Ovary (tissue), 9 donors: ENCODE data around the gene GNG12. TPM values are rescaled to one million over a fixed set of nuclear protein-coding genes. Genes with fewer than 3 reads are reported as not detected.

Experiments used
- DNase-seq, 5 donors: peaks; one replicate each; pipeline ENCODE4 v3.0.0-alpha.2; 2019 to 2020
- H3K27ac ChIP-seq, 2 donors: fragments of 200-600 bp; one replicate each; pipeline versions ENCODE4 v1.5.1 to v1.8.0; 2019 to 2022
- H3K27me3 ChIP-seq: fragments of 200-600 bp; one replicate; pipeline ENCODE4 v1.8.0; 2022
- H3K36me3 ChIP-seq: fragments of 200-600 bp; sonication (generic); one replicate; pipeline ENCODE4 v1.5.1; 2019
- H3K4me1 ChIP-seq: one replicate; pipeline ENCODE4 v1.8.1; 2013; ENCODE audit warnings: mild to moderate bottlenecking, moderate library complexity; ENCODE audit not compliant: insufficient read depth
- H3K4me3 ChIP-seq: fragments of 200-600 bp; sonication (generic); one replicate; pipeline ENCODE4 v1.5.1; 2017
- H3K9me3 ChIP-seq, 2 donors: fragments of 200-600 bp in 1 of 2; sonication (generic) in 1 of 2; one replicate each; pipeline versions ENCODE4 v1.5.1 to v1.8.1; 2013 to 2019; ENCODE audit warnings: mild to moderate bottlenecking in 1 of 2, moderate library complexity in 1 of 2
- CTCF ChIP-seq, 3 donors: fragments of 450-650 bp in 2 of 3; fragments of 200-600 bp in 1 of 3; IDR thresholded peaks; one replicate each; pipeline versions ENCODE4 v1.5.1 to v1.8.0; 2016 to 2022; ENCODE audit warnings: antibody characterized with exemption in 3 of 3, mild to moderate bottlenecking in 1 of 3
- EP300 ChIP-seq: sonication (generic); formaldehyde crosslinking; IDR thresholded peaks from one replicate; pipeline ENCODE4 v1.6.1; 2017; ENCODE audit warnings: antibody characterized with exemption
- POLR2A ChIP-seq: fragments of 450-650 bp; IDR thresholded peaks from one replicate; pipeline ENCODE4 v1.6.1; 2017; ENCODE audit warnings: antibody characterized with exemption, mild to moderate bottlenecking, moderate library complexity
- WGBS, 3 donors: extraction: QIAGEN DNeasy Blood & Tissue Kit in 1 of 3; methylation state at CpG; one replicate each; pipeline versions ENCODE4 v1.1.5 to v1.1.7; 2013 to 2017; 5-methylcytosine and 5-hydroxymethylcytosine counted together
- intact Hi-C, 4 donors: fragments of 100-400 bp; cut with DNase I; formaldehyde crosslinking; loops; one replicate each; pipeline versions ENCODE4 v1.11.0 to v1.15.1; 2022 to 2023
- polyA plus RNA-seq, 2 donors: library from polyadenylated mRNA; stranded (reverse); fragments of 200-250 nt in 1 of 2; fragments of 350-450 nt in 1 of 2; fragmentation: Illumina TruSeq in 1 of 2; extraction: RNeasy Lipid Tissue Mini Kit (QIAGEN cat#74804) in 1 of 2; gene quantifications; one replicate each; pipeline ENCODE4 v1.2.3, GENCODE V29; 2013 to 2014
- total RNA-seq, 7 donors: library from RNA; depleted of rRNA in 2 of 7; stranded (reverse); fragments of >200 nt in 2 of 7; fragmentation: NEBNext Ultra II Directional in 3 of 7; extraction: Animal tissue kit (Norgen Biotek cat#: 25700) in 3 of 7; gene quantifications; one replicate each; pipeline versions ENCODE4 v1.1.0 to v1.2.4, GENCODE V29; 2016 to 2023
- donor health status: DM: no; HTN: no; CAD: no; lungs with moderate emphysema.
- donor health status: DM: no; HTN: no; CAD: no.
- donor health status: Bipolar disorder and iron deficiency.
- donor health status: DM: yes; HTN: yes; CAD: no.
- donor health status: DM: no; HTN: no; CAD: no.
- donor health status: DM: yes; HTN: yes; CAD: no.

Gene GNG12
- total and polyA plus RNA-seq, 9 donors: 41.0 to 121 (median 68.0) TPM

- no peaks in the 10 kb centered on the region for H3K27me3 ChIP-seq
- no peaks in the 10 kb centered on the region for H3K9me3 ChIP-seq
- peak overlapping the region; percentile 11 to 64 for H3K27ac ChIP-seq
- TF ChIP-seq CTCF (IDR thresholded peaks at IDR 0.05): no peak
- peak; percentile 25 for TF ChIP-seq POLR2A
- H3K4me3 ChIP-seq: peak overlapping the region; percentile 75
- DNase-seq: peak; percentile 54 to 67 (median 66)
- no peaks in the 10 kb centered on the region for H3K36me3 ChIP-seq
- 0 to 1% (median 1%) methylated on average over 34 of the region's 34 CpGs for WGBS, 3 donors
- H3K4me1 ChIP-seq: peaks cover 6% of the 10 kb centered on the region
- intact Hi-C loops: loop anchor here in 3 of 4 donors (5.0 to 10.0 kb wide), 4 partner anchors 55 to 297 kb away; no protein-coding TSS in a partner anchor
Measured at GRCh38 chr1:67831850-67832513, 1.3 kb downstream of the GNG12 start.

- intact Hi-C loops: loop anchor here in 3 of 4 donors (5.0 to 10.0 kb wide), 4 partner anchors 54 to 296 kb away; no protein-coding TSS in a partner anchor
- peak overlapping the region; percentile 75 for H3K4me3 ChIP-seq
- WGBS, 3 donors: 5 to 9% (median 8%) methylated on average over 7 of the region's 7 CpGs
- H3K36me3 ChIP-seq: no peaks in the 10 kb centered on the region
- no peaks in the 10 kb centered on the region for H3K9me3 ChIP-seq
- peak overlapping the region; percentile 11 to 64 for H3K27ac ChIP-seq
- no peak for DNase-seq
- TF ChIP-seq CTCF (IDR thresholded peaks at IDR 0.05) (no peak), EP300 (no peak), POLR2A (no peak)
- peaks cover 6% of the 10 kb centered on the region for H3K4me1 ChIP-seq
- no peaks in the 10 kb centered on the region for H3K27me3 ChIP-seq
Measured at GRCh38 chr1:67830928-67831830, 2.1 kb downstream of the GNG12 start.

- Histone ChIP-seq H3K27ac (no peak overlapping the region), H3K4me1 (peaks cover 6% of the 10 kb centered on the region), H3K4me3 (no peak overlapping the region), H3K9me3 (no peaks in the 10 kb centered on the region), H3K27me3 (no peaks in the 10 kb centered on the region), H3K36me3 (no peaks in the 10 kb centered on the region)
- 43 to 53% (median 48%) methylated on average over 5 of the region's 5 CpGs for WGBS, 3 donors
- intact Hi-C loops: loop anchor here in 3 of 4 donors (5.0 to 10.0 kb wide), 4 partner anchors 53 to 295 kb away; no protein-coding TSS in a partner anchor
- DNase-seq: no peak
- no peak for TF ChIP-seq EP300
- no peak for TF ChIP-seq CTCF (IDR thresholded peaks at IDR 0.05)
- TF ChIP-seq POLR2A: no peak
Measured at GRCh38 chr1:67830226-67830625, 3.0 kb downstream of the GNG12 start.

- Histone ChIP-seq H3K36me3 (no peaks in the 10 kb centered on the region), H3K4me3 (no peak overlapping the region), H3K27me3 (no peaks in the 10 kb centered on the region), H3K9me3 (no peaks in the 10 kb centered on the region), H3K4me1 (peaks cover 2% of the 10 kb centered on the region), H3K27ac (no peak overlapping the region)
- 93 to 99% (median 98%) methylated on average over 4 of the region's 4 CpGs for WGBS, 3 donors
- intact Hi-C loops: no loop called here
- TF ChIP-seq EP300 (no peak), POLR2A (no peak), CTCF (IDR thresholded peaks at IDR 0.05) (no peak)
- no peak for DNase-seq
Measured at GRCh38 chr1:67827688-67828087, 5.6 kb downstream of the GNG12 start.
